Thyroid gland (tissue), 4 donors: ENCODE measurements around the gene NFKB1.

Source experiments
- POLR2A ChIP-seq, 2 donors: fragments of 450-650 bp; IDR thresholded peaks; one replicate each; pipeline ENCODE4 v1.6.1; 2017; ENCODE audit warnings: antibody characterized with exemption in 2 of 2, mild to moderate bottlenecking in 2 of 2, moderate library complexity in 1 of 2
- TF ChIP-seq, protein P1 (sequence below), 6 experiments: fragments of 200-600 bp in 3 of 6; fragments of 450-650 bp in 3 of 6; sonication (generic) in 3 of 6; IDR thresholded peaks; one replicate each; pipeline ENCODE4 v1.5.1; 2016 to 2019; ENCODE audit warnings: antibody characterized with exemption in 6 of 6, mild to moderate bottlenecking in 2 of 6, inconsistent platforms in 1 of 6, moderate library complexity in 1 of 6

GRCh38 chr4:102639598-102639997 is 138.4 kb downstream of the NFKB1 start:
- no peak for TF ChIP-seq POLR2A (IDR thresholded peaks at IDR 0.05)
- TF ChIP-seq, protein P1, sequence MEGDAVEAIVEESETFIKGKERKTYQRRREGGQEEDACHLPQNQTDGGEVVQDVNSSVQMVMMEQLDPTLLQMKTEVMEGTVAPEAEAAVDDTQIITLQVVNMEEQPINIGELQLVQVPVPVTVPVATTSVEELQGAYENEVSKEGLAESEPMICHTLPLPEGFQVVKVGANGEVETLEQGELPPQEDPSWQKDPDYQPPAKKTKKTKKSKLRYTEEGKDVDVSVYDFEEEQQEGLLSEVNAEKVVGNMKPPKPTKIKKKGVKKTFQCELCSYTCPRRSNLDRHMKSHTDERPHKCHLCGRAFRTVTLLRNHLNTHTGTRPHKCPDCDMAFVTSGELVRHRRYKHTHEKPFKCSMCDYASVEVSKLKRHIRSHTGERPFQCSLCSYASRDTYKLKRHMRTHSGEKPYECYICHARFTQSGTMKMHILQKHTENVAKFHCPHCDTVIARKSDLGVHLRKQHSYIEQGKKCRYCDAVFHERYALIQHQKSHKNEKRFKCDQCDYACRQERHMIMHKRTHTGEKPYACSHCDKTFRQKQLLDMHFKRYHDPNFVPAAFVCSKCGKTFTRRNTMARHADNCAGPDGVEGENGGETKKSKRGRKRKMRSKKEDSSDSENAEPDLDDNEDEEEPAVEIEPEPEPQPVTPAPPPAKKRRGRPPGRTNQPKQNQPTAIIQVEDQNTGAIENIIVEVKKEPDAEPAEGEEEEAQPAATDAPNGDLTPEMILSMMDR (IDR thresholded peaks at IDR 0.05): no peak
